ENCODE results near the gene PKLR.
A peak's percentile ranks its signal among the peaks of the same experiment; 100 is the strongest.
"Not testable (repeated sequence)": the region's sequence is repeated elsewhere in the genome, so short reads cannot be mapped to it uniquely, and the experiment has no call there.

Gene PKLR

GRCh38 chr1:155255243-155256007 is 45.8 kb downstream of the PKLR start, which contains the start of gene ENTREP3:
Gene ENTREP3, minus strand, starts transcription at chr1:155255483. Its CDS starts 606 bp downstream, at chr1:155254877.
- DNase-seq (ENCODE audit: low spot score): peak; percentile 40

GRCh38 chr1:155254714-155255242 is 46.5 kb downstream of the PKLR start:
- no peak for DNase-seq (ENCODE audit: low spot score)

- DNase-seq (ENCODE audit: low spot score): no peak
Observed at GRCh38 chr1:155254228-155254713, 47.0 kb downstream of the PKLR start.

- DNase-seq (ENCODE audit: low spot score): no peak
Observed at GRCh38 chr1:155253797-155254196, 47.4 kb downstream of the PKLR start.

- no peak for DNase-seq (ENCODE audit: low spot score)
Observed at GRCh38 chr1:155253208-155253607, 48.0 kb downstream of the PKLR start.

GRCh38 chr1:155251566-155251965 is 49.7 kb downstream of the PKLR start:
- no peak for DNase-seq (ENCODE audit: low spot score)

DNA sequence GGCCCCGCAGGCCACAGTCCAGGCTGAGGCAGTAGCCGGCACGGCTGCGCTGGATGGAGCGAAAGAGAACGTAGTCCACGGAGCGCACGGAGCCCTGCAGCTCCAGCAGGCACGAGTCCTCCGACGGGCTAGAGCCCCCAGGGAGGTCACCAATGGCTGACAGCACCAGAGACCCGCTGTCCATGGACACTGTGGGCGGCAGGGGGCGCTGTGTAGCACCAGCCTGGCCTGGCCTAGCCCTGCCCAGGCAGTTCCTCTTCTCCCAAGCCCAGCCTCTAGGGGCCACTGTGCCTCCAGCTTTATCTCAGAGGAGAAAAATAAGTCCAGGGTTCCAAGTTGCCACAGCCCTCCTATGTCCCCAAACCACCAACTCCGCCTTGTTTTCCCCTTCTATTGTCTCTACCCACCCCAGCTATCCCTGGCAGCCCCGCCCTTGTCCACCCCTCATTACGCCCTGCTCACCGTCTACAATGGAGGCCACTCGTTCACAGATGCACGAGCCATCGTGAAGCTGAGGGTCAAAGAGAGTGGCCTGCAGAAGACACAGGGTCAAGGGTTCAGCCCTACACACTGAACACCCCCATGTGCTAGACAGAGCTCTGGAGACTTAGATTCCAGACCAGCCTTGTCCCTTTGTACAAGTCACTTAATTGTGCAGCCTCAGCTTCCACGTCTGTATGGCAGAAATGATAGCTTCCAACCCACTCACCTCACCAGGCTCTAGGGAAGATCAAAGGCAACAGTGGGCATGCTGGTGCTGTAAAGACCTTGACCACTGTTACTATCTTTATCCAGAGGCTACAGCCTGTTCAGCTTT is 50.4 kb downstream of the PKLR start:
- peak; percentile 96 for DNase-seq (ENCODE audit: low spot score)

DNA sequence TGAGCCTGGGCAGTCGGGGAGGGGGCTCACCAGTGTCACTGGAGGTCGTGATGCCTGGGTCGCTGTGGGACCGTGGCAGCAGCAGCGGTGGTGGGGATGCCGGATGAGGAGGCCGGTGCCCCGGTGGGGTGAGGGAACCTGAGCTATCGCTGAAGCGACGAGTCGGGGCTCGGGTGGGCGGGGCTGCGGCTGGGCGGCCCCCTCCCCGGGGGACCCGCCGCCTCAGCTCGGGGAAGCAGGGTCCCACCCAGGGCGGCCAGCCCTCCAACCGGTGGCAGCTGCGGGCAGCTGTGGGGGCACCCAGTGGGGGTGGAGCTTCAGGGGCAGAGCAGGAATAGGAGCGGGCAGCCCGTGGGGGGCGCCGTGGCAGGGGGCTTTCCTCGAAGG is 51.0 kb downstream of the PKLR start:
- no peak for DNase-seq (ENCODE audit: low spot score)

DNA sequence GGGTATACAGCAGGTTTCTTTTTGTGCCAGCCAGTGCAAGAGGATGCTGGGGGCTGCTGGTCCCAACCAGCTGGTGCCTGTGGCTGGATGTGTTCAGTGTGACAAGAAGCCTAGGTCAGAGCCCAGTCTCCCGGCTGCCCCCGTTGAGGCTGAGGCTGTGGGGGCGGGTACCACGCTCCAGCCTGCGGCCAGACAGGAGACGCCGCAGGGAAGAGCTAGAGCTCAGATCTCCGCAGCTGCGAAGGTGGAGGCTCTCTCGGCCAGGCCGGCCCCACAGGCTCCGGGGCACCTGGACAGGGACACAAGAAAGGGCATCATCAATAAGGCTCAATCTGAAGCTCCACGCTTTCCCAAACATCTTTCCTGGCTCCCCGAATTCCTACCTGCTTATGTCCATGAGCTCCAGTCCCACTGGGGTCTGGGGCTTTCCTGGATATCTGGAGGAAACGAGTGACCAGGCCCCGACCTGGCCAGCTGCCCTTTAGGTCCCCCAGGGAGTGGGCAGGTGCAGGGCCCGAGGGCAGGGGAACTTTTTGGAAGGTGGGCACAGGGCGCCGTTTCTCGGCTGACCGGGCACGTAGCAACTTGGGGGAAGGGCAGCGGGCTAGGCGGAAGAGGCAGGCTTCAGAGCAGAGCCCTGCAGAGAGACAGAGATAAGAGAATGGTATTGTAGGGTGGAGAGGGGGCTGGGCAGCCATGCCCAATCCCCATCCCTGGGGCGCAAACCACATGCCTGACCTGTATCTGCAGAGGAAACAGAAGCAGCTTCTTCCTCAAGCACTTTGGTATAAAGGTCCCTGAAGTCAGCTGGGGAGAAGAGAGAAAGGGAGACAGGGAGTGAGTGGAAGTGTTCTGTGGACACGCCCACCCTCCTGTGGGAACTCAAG is 53.3 kb downstream of the PKLR start:
- DNase-seq (ENCODE audit: low spot score): peak; percentile 27

DNA sequence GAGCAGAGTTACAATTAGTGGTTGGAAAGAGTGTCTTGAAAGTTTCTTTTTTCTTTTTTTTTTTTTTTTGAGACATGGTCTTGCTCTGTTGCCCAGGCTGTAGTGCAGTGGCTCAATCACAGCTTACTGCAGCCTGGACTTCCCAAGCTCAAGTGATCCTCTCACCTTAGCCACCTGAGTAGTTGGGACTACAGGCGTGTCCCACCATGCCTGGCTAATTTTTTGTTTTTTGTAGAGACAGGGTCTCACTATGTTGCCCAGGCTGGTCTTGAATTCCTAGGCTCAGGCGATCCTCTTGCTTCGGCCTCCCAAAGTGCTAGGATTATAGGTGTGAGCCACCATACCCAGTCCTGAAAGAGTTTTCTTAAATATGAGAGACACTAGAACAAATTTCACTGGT is 54.4 kb downstream of the PKLR start:
- DNase-seq (ENCODE audit: low spot score): not testable (repeated sequence)

DNA sequence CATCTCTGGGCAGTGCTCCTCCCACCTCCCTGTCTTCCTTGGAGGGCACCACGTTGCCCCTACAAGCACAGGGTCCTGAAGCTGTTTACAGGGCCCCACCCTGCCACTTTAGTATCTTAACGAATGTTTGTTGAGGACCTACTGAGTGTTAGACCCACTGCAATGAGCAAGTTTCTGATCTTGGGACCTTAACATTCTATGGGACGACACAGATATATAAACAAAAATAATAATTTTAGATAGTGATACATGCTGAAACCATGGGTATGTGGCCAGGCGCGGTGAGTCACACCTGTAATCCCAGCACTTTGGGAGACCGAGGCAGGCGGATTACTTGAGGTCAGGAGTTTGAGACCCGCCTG is 56.1 kb downstream of the PKLR start:
- DNase-seq (ENCODE audit: low spot score): no peak

- peak; percentile 95 for DNase-seq (ENCODE audit: low spot score)
Observed at GRCh38 chr1:155244368-155245162, 56.7 kb downstream of the PKLR start.

- no peak for DNase-seq (ENCODE audit: low spot score)
Observed at GRCh38 chr1:155242805-155243358, 58.4 kb downstream of the PKLR start.

DNA sequence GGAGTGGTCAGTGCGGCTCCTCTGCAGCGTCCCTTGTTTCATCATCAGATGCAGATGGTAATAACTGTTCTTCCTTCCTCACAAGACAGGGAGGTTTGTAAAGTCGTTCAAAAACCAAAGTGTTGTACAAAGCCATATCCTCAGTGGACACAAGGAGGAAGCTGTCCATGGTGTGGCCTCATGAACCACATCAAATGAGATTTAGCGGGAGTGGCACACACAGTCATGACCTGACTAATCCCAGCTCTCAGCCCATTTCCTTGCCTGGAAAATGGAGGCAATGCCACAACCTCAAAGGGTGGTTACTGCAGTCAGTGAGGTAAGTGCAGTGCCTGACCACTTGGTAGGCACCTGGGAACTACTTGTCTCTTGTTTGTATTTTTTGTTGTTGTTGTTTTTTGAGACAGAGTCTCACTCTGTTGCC is 59.4 kb downstream of the PKLR start:
- DNase-seq (ENCODE audit: low spot score): no peak

- DNase-seq (ENCODE audit: low spot score): peak; percentile 78
Observed at GRCh38 chr1:155241069-155241679, 60.1 kb downstream of the PKLR start.
